PFSK-1 (cell line): ENCODE results near the gene BCAR3.
A peak's percentile ranks its signal among the peaks of the same experiment; 100 is the strongest.

Experiments used
- FOXP2 ChIP-seq: optimal IDR thresholded peaks from 2 replicates; pipeline ENCODE3; 2011; ENCODE audit warnings: borderline replicate concordance, control low read depth, inconsistent platforms; ENCODE audit not compliant: insufficient read depth; ENCODE audit errors: extremely low read length, extremely low read depth
- POLR2AphosphoS5 ChIP-seq: IDR thresholded peaks from 2 replicates; pipeline ENCODE4 v1.6.1; 2012; ENCODE audit warnings: low read depth, mild to moderate bottlenecking, control low read depth, low read length, moderate library complexity
- REST ChIP-seq, 2 experiments: IDR thresholded peaks; 2 replicates each; pipeline versions ENCODE4 v1.6.1 to v1.8.0; 2011 to 2012; ENCODE audit warnings: low read depth in 2 of 2, low read length in 2 of 2, control low read depth in 1 of 2, inconsistent platforms in 1 of 2, mild to moderate bottlenecking in 1 of 2, moderate library complexity in 1 of 2; ENCODE audit not compliant: insufficient read depth in 1 of 2
- SIN3A ChIP-seq: IDR thresholded peaks from 2 replicates; pipeline ENCODE4 v1.6.1; 2012; ENCODE audit warnings: mild to moderate bottlenecking, low read length, moderate library complexity, borderline replicate concordance; ENCODE audit not compliant: insufficient read depth
- TAF1 ChIP-seq: IDR thresholded peaks from 2 replicates; pipeline ENCODE4 v1.6.1; 2012; ENCODE audit warnings: low read length, control low read depth, borderline replicate concordance; ENCODE audit not compliant: insufficient read depth

Gene BCAR3

GRCh38 chr1:93571623-93572310 lies 109.9 kb downstream of the BCAR3 start:
- TF ChIP-seq POLR2AphosphoS5 (peak; percentile 28; the same call in 1 of the 2 replicates), FOXP2 (no peak)

GRCh38 chr1:93569489-93569888 lies 112.1 kb downstream of the BCAR3 start:
- TF ChIP-seq POLR2AphosphoS5, result no peak
- TF ChIP-seq FOXP2, result no peak
- no peak for TF ChIP-seq REST (IDR thresholded peaks at IDR 0.05; ENCODE audit: insufficient read depth in 1 of 2, low read depth in 2 of 2, low read length in 2 of 2)
- TF ChIP-seq SIN3A, result no peak
- TF ChIP-seq TAF1, result no peak

- peak; percentile 63 for TF ChIP-seq FOXP2
- peak in 1 of 2 experiments; percentile 58; a peak in 1 of 4 replicates for TF ChIP-seq REST (IDR thresholded peaks at IDR 0.05; ENCODE audit: insufficient read depth in 1 of 2, low read depth in 2 of 2, low read length in 2 of 2)
- TF ChIP-seq TAF1, result peak; percentile 13; the same call in 1 of the 2 replicates
- TF ChIP-seq POLR2AphosphoS5, result peak; percentile 46
- peak; percentile 68; the same call in 1 of the 2 replicates for TF ChIP-seq SIN3A
Measured at GRCh38 chr1:93567255-93567918, 114.2 kb downstream of the BCAR3 start.

GRCh38 chr1:93566227-93566626 lies 115.4 kb downstream of the BCAR3 start:
- no peak for TF ChIP-seq POLR2AphosphoS5
- no peak for TF ChIP-seq TAF1
- no peak for TF ChIP-seq FOXP2
- no peak for TF ChIP-seq REST (IDR thresholded peaks at IDR 0.05; ENCODE audit: insufficient read depth in 1 of 2, low read depth in 2 of 2, low read length in 2 of 2)
- no peak for TF ChIP-seq SIN3A

- no peak for TF ChIP-seq POLR2AphosphoS5
- TF ChIP-seq REST (IDR thresholded peaks at IDR 0.05; ENCODE audit: insufficient read depth in 1 of 2, low read depth in 2 of 2, low read length in 2 of 2), result no peak
- no peak for TF ChIP-seq TAF1
- TF ChIP-seq SIN3A, result no peak
- TF ChIP-seq FOXP2, result no peak
Measured at GRCh38 chr1:93565496-93566206, 116.0 kb downstream of the BCAR3 start.
